GM21381 (cell line): ENCODE data around the gene HIPK3.

ENCODE experiments used
- ATAC-seq: cut with Tn5 transposase; IDR thresholded peaks from one replicate; pipeline ENCODE4 v1.9.1; 2021; ENCODE audit warnings: mild to moderate bottlenecking, moderate library complexity; ENCODE audit not compliant: unreplicated experiment

The HIPK3 gene

DNA sequence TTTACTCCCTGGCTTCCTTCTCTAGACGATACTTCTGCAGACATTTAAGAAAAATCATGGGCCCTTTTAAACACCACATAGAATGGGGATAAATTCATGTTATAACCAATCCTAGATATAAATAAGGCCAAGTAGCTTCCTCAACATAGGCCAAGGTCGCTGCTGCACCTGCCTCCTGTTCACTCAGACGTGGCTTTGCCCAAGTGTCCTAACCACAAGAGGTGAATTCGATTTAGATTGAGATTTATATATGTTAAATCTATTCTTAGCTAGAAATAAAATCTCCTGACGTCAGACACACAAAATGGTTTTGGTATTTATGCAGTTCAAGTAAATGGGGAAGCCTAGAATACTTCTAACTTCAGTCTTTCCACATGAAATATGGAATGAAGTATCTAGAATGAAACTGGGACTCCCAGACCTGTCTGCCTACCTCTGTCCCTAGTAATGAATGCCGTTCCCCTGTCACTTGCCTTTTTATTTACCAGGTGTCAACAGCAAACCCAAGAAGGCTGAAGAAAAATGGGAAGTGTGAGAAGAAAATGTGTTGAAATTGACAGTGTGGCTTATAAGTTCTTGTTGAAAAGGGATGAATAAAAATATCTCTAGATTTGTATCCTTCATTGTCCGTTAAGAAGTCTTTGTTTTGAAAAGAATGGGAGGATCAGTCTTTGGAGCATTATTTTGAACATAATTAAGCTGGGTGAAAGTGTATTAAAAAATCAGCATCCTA lies 131.8 kb downstream of the HIPK3 start:
- no peak for ATAC-seq

DNA sequence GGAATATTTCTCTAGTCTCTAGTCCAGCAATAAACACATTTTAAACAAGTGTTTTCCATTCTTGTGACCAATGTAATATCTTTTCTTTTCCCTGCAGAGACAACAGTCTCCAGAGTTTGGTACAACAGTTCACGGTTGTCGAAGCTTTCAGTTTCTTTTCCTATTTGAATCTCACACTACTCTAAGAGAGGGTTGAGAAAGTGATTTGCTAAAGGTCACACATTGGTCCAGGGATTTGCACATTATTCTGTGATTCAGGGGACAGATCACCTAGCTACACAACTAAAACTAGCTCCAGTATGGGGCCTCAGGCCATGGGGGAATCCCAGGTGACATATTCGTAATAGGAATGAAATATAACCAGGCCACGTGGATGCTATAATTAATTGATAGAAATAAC lies 132.5 kb downstream of the HIPK3 start:
- peak; percentile 51 for ATAC-seq

DNA sequence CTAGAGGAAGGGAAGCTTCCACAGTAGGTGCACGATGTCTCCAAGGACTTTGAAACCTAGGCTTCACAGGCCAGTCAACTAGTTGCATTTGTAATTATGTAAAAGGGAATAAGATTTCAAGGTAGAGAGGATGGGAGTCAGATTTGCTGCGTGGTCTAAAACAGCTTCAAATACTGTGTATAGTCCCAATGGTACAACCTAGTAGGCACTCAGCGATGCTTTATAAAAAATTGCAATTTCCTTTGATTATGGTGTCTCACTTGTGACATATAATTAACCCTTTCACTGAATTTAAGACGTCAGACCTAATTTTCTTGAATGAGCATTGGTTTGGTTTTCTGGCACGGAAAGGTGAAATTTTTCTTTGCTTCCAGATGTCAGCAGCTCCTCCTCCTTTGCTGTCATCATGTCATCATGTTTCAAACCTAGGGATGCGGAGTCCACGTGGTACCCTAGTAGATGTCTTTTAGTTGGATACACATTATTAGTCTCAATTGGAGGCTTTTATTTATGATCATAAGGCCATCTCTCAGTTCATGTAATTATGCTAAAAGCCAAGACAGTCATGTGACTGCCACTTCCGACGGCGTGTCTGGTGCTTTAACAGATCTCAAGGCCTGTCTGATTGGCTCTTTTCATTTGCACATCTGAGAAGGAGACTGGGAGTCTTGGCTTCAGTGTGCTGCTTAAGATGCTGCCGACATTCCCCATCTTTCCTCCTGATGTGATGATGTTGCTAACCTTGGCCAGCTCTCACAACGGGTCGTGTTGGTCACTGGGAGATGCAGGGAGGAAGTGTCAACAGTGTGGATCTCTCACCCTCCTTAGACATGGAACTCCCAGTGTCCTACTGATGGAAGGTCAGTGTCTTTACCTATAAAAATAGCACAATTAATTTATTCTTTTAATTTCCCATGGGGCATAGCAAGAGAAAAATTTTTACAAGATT lies 134.0 kb downstream of the HIPK3 start:
- ATAC-seq: no peak

DNA sequence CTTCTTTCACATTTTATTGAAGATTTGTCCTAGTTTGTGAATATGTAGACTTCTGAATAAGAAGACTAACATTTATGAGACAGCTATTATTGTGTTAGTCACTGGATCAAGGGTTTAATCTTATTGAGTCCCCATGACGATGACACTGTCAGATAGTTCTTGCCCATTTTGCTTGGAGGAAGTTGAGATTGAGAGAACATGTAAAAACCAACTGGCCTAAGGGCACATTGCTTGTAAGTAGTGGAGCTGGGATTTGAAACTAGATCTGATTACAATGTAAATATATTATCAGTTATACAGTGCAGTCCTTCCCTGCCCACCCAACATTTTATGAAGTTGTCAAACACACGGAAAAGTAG lies 134.7 kb downstream of the HIPK3 start:
- no peak for ATAC-seq

DNA sequence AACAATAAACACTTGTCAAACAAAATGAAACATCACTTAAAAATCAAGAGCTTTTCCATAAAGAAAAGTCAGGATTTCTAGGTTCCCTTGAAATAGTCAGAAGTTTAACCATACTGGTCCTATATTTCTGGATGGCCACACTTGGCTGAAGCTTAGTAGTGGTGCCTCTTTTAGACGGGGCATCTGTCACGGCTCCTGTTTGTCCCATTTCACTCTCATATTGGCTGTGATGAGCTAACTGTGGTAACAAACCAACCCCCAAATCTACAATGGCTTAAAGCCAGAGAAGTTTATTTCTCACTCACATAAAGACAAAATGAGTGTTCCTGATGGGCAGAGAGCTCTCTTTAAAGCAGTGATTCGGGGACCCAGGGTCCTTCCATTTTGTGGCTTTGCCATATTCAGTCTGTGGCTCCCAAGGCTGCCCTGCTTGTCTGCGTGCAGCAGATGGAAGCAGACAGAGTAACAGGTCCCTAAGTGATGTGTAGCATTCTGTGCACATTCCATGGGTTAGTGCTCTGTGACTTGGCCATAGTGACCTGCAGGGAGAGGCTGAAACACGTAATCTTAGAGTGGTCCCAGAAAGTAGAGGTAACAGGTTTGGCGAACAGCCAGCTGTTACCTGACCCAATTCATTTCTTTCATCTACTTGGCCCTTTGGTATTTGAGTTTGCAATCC lies 137.4 kb downstream of the HIPK3 start:
- ATAC-seq: no peak

DNA sequence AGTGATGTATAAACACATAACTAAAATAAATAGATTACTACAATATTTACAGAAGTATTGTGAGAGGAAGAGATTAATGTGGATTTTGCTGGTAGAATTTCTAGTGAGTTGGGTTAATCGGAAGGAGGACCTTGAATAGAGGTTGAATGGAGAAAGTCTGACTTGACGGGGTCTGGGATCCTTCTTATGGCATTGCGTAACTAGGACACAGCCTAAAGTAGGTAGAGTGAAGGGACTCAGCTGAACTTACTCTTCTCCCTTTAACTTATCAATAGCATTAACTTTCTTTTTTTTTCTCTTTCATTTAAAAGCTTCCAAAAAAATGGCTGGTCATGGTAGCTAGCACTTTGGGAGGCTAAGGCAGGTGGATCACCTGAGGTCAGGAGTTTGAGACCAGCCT lies 139.2 kb downstream of the HIPK3 start:
- no peak for ATAC-seq

DNA sequence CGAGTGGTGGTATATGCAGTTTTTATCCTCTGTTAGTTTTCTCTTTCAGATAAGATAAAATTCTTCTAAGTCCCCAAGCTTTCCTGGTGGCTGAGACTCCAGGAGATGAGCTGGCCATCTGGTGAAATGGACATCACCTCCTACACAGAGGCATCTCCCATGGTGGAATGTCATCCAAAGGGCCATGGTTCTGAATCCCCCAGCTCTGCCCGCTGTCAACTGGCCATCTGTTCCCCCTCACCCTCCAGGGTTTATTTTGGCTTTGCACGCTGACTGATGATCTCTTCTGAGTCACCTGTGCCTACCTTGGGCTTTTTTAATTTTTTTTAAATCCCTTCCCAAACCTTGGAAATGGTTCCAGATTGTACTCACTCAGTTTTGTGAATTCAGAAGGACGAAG lies 142.2 kb downstream of the HIPK3 start:
- no peak for ATAC-seq

DNA sequence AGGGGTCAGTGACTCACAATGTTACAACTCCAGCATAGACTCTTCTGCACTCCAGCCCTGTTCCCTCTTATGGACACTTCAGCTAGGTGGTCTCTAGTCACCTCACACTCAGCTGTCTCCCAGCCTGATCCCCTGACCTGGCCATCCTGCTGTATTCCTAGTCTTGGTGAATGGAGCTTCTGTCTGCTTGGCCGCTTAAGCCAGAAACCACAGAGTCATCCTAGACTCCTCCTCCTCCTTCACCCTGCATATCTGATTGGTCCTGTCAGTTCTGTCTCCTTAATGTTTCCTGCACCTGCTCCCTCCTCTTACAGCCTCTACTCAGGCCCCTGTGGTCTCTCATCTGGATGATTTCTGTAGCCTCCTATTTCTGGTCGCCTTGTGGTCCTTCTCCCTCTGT lies 144.9 kb downstream of the HIPK3 start:
- no peak for ATAC-seq

DNA sequence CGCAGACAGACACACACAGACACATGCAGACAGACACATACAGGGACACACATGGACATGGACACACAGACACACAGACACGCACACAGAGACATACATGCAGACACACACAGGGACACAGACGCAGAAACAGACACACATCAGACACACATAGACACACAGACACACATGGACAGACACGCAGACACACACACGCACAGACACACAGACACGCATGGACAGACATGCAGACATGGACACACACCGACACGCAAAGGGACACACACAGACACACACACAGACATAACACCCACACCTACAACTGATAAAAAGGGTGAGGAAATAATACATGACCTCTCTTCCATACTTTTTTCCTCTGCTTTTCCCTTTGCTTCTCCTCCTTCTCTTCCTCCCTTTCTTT lies 146.2 kb downstream of the HIPK3 start:
- no peak for ATAC-seq

DNA sequence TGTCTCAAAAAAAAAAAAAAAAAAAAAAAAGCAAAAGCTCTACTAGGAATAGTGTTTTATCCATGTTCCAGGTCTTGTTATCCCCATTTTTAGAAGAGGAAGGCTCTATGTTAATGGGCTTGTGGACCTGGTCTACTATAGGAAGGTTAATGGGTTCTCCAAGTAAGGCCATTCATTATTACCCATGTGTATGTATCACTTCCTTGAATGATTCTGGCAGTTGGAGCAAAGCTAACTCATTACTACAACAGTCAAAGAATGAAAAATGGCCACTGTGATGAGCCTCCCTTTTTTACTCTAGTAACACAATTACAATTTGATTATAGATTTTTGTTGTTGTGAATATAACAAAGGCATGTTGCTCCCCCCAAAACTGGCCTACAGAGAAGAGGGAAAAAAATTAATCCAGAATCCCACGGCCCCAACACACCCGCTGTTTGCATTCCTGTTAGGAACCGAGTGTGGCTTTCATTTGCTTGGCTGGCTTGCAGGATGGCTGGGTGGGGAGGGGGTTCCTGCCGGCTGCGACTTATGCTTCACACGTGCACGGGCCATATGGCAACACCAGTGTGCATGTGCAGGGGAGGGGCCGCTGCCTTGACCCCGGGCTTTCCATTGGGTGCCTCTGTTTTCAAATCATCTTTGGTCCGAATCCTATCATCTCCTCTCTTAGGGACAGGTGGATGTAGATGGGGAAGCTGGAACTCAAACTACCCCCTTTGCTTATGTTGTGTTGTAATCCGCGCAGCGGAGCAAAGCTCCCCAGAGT lies 148.8 kb downstream of the HIPK3 start:
- no peak for ATAC-seq
